Lung (tissue), 12 donors: ENCODE results near the gene RNF166. TPM values are rescaled to one million over a fixed set of nuclear protein-coding genes. Genes with fewer than 3 reads are reported as not detected.
A peak's percentile ranks its signal among the peaks of the same experiment; 100 is the strongest.

Experiments used
- ATAC-seq: fragments of 200-7000 bp; cut with Tn5 transposase; one replicate; pipeline ENCODE4 v1.9.1; 2020; ENCODE audit warnings: moderate number of reproducible peaks; ENCODE audit not compliant: insufficient read depth, low FRiP score
- DNase-seq, 3 donors: peaks; one replicate each; pipeline ENCODE4 v3.0.0-alpha.2; 2013 to 2017
- H3K27ac ChIP-seq, 2 donors: one replicate each; pipeline ENCODE4 v1.5.1; 2013; ENCODE audit warnings: mild to moderate bottlenecking in 2 of 2, moderate library complexity in 2 of 2, control low read depth in 1 of 2, inconsistent platforms in 1 of 2, low read depth in 1 of 2, low read length in 1 of 2
- H3K27me3 ChIP-seq, 3 donors: one replicate each; pipeline ENCODE4 v1.5.1; 2013; ENCODE audit warnings: low read length in 2 of 3; ENCODE audit not compliant: control insufficient read depth in 3 of 3, insufficient read depth in 3 of 3
- H3K36me3 ChIP-seq, 4 donors: one replicate each; pipeline ENCODE4 v1.5.1; 2013; ENCODE audit warnings: low read length in 4 of 4, mild to moderate bottlenecking in 1 of 4, moderate library complexity in 1 of 4; ENCODE audit not compliant: control insufficient read depth in 4 of 4, insufficient read depth in 4 of 4
- H3K4me1 ChIP-seq, 5 donors: one replicate each; pipeline ENCODE4 v1.5.1; 2013; ENCODE audit warnings: low read length in 5 of 5, mild to moderate bottlenecking in 2 of 5, moderate library complexity in 1 of 5; ENCODE audit not compliant: control insufficient read depth in 5 of 5, insufficient read depth in 5 of 5
- H3K4me3 ChIP-seq: one replicate; pipeline ENCODE4 v1.5.1; 2013; ENCODE audit warnings: mild to moderate bottlenecking, control low read depth, moderate library complexity
- H3K9ac ChIP-seq, 2 donors: one replicate each; pipeline ENCODE4 v1.5.1; 2013; ENCODE audit warnings: low read length in 2 of 2, control low read depth in 1 of 2; ENCODE audit not compliant: insufficient read depth in 1 of 2
- H3K9me3 ChIP-seq, 4 donors: one replicate each; pipeline ENCODE4 v1.5.1; 2013; ENCODE audit warnings: low read length in 3 of 4, mild to moderate bottlenecking in 1 of 4, moderate library complexity in 1 of 4; ENCODE audit not compliant: control insufficient read depth in 4 of 4, insufficient read depth in 3 of 4
- WGBS, 2 donors: extraction: QIAGEN DNeasy Blood & Tissue Kit; methylation state at CpG; one replicate each; pipeline ENCODE4 v1.1.7; 2013; 5-methylcytosine and 5-hydroxymethylcytosine counted together
- polyA plus RNA-seq, 2 donors: library from polyadenylated mRNA; stranded (reverse); fragments of 200-250 nt; gene quantifications; one replicate each; pipeline ENCODE4 v1.2.1, GENCODE V29; 2013
- total RNA-seq, 2 donors: library from RNA; depleted of rRNA in 1 of 2; stranded (reverse); fragments of >200 nt in 1 of 2; gene quantifications; one replicate each; pipeline ENCODE4 v1.2.1, GENCODE V29; 2014 to 2021
- TF ChIP-seq, protein P1 (sequence below): IDR thresholded peaks from 2 replicates; pipeline ENCODE4 v1.5.1; 2012; ENCODE audit warnings: mild to moderate bottlenecking; ENCODE audit errors: control extremely low read depth, extremely low read depth
- donor health status: control.
- donor health status: control.
- donor health status: Bipolar disorder and iron deficiency.
- donor health status: healthy.
- donor health status: DM: yes; HTN: yes; CAD: no.

Gene RNF166
- total and polyA plus RNA-seq, 4 donors = 15.2 to 51.6 (median 44.1) TPM

DNA sequence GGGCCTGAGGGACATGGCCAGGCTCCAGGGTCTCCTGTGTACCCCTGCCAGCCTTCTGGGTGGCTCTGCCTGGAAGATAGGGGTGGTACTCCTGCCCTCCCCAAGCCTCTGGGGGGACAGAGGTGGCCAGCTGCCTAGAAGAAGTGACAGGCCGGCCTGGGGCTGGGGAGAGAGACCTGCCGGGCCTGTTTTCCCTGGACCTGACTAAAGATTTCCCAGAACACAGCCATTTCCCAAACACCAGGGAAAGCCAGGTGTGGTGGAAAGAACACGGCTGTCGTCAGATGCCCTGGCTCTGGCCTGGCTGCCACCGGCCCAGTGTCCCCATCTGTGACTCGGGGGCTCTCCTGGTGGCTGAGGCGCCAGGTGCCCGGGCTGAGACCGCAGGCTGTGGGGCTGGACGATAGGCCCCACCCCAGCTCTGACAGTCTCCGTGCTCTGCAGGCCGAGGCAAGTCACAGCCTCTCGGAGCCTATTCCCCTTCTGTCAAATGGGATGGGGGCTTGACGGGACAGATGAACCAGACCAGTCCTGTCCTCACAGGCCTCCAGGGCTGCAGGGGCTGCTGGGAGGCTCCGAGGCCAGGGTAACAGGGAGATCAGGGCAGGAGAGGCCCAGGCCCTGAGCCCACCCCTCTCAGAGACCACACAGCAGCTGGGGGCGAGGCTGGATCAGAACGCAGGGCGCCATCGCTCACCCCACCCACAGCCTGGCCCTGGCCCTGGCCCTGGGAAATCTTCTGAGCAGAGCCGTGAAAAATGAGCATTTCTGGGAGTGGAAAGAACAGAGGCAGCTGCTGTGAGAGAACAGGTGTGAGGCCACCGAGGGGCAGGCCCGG, 33.1 kb upstream of the RNF166 start:
- TF ChIP-seq, protein P1, sequence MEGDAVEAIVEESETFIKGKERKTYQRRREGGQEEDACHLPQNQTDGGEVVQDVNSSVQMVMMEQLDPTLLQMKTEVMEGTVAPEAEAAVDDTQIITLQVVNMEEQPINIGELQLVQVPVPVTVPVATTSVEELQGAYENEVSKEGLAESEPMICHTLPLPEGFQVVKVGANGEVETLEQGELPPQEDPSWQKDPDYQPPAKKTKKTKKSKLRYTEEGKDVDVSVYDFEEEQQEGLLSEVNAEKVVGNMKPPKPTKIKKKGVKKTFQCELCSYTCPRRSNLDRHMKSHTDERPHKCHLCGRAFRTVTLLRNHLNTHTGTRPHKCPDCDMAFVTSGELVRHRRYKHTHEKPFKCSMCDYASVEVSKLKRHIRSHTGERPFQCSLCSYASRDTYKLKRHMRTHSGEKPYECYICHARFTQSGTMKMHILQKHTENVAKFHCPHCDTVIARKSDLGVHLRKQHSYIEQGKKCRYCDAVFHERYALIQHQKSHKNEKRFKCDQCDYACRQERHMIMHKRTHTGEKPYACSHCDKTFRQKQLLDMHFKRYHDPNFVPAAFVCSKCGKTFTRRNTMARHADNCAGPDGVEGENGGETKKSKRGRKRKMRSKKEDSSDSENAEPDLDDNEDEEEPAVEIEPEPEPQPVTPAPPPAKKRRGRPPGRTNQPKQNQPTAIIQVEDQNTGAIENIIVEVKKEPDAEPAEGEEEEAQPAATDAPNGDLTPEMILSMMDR = no peak
- ATAC-seq (no peak), DNase-seq (no peak)
- H3K9me3 ChIP-seq = no peaks in the 10 kb centered on the region
- H3K9ac ChIP-seq = no peak overlapping the region
- no peak overlapping the region for H3K4me3 ChIP-seq
- H3K27ac ChIP-seq = no peak overlapping the region
- H3K36me3 ChIP-seq = peaks cover 0 to 62% (median 11%) of the 10 kb centered on the region in 4 donors
- no peaks in the 10 kb centered on the region for H3K27me3 ChIP-seq
- WGBS, 2 donors = 91 to 92% methylated on average over 22 of the region's 22 CpGs
- H3K4me1 ChIP-seq = peaks cover 0 to 6% (median 0%) of the 10 kb centered on the region in 5 donors

DNA sequence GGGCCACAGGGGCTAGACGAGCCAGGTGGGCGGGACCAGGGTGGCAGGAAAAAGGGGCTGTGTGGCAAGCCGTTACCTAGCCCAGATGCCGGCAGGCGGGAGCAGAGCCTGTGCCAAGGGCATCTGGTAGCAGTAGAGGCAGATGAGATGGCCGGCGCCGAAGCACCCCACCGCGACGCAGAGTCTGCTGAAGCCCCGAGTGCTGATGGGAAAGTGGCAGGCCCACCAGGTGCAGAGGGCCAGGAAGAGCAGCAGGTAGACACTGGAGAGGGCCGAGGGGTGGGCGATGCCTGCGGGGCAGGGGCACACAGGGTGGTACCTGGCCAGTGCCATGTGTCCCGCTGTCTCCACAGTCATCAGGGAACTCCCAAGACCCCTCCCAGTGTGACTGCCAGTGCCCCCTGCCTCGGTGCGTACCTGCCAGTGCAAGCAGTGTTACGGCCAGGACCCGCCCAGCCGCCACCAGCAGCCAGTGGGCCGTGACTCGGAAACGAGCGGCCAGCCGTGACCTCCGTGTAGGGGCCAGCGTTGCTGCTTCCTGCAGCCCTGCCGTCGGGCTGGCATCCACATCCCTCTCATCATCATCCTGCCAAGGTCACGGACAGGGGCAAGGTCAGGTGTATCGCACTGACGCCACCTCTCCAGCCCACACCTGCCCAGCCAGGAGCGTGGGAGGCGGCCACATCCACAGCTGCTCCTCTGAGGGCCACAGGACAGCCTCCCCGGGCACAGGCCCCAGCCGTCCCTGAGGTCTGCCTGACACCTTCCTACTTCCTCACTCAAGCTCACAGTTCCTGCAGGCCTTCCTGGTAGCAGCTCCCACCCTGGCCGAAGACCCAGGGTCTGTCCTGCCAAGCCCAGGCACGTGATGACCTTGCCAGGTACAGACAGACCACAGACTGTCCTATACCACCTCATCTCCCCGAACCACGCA, 32.2 kb upstream of the RNF166 start:
- TF ChIP-seq, protein P1 = no peak
- H3K9me3 ChIP-seq = no peaks in the 10 kb centered on the region
- no peak for DNase-seq
- no peak overlapping the region for H3K27ac ChIP-seq
- no peak overlapping the region for H3K9ac ChIP-seq
- no peaks in the 10 kb centered on the region for H3K4me1 ChIP-seq
- no peaks in the 10 kb centered on the region for H3K27me3 ChIP-seq
- H3K4me3 ChIP-seq = no peak overlapping the region
- ATAC-seq = no peak
- 87% methylated on average over 35 to 41 of the region's 41 CpGs for WGBS, 2 donors
- H3K36me3 ChIP-seq = peaks cover 0 to 71% (median 11%) of the 10 kb centered on the region in 4 donors

DNA sequence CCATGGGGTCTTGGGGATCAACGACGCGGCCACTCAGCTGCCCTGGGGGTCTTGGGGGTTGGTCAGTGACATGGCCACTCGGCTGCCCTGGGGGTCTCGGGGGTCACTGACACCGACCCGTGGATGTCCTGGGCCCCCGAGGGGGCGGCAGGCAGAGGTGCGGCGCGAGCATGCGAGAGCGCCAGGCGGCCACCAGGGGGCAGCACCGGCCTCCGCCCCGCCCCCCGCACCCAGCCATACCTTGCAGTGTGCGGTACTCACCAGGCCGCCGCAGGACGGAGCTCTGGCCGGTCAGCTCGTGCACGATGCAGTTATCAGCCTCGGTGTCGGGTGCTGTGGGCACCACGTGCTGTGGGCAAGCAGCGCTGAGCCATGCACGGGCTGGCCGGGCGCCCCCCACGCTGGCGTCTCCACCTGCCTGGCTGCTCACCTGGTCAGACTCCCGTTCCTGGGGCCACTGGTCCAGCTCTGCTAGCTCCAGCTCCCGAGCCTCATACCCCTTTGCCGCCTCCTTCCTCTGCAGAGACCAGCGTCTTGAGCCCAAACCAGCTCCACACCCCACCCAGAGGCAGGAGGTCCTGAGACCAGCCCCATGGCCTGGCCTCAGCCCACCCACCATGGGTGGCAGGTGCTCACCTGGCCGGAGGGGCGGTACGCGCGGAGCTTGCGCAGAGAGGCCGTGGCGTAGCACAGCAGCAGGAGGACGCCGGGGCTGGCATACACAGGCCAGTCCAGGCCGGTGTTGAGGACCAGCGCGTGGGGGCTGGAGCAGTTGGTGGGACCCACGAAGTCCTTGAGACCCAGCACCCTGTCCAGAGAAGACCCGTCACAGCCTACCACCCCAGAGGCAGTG, 31.3 kb upstream of the RNF166 start:
- no peaks in the 10 kb centered on the region for H3K9me3 ChIP-seq
- peak; percentile 81 for ATAC-seq
- TF ChIP-seq, protein P1 = peak; percentile 88
- H3K27ac ChIP-seq = no peak overlapping the region
- H3K27me3 ChIP-seq = no peaks in the 10 kb centered on the region
- H3K9ac ChIP-seq = no peak overlapping the region
- H3K4me3 ChIP-seq = no peak overlapping the region
- H3K36me3 ChIP-seq = peaks cover 0 to 76% (median 11%) of the 10 kb centered on the region in 4 donors
- DNase-seq = peak; percentile 69 to 81 (median 69)
- 47 to 49% methylated on average over 42 to 54 of the region's 54 CpGs for WGBS, 2 donors
- no peaks in the 10 kb centered on the region for H3K4me1 ChIP-seq
